Measurements from ENCODE around the gene PPFIA1. TPM values are rescaled to one million over a fixed set of nuclear protein-coding genes. Genes with fewer than 3 reads are reported as not detected.

The PPFIA1 gene
- total and polyA plus RNA-seq, 3 donors from 2014 or later = 110 to 144 (median 125) TPM

DNA sequence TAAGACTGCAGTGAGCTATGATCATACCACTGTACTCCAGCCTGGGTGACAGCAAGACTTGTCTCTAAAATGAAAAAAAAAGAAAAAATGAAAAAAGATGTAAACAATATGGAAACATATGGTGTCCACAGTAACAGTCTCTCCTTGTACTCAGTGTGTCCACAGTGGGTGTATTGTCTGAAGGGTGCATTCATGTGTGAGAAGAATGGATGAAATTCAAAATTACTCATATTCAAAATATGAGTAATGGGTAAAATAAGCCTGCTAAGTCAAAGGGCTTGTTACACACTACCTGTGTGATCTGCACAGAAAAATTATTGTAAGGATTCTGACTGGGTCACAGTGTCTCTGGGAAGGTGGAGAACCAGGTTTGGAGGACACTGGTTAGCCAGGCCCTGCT, 26.9 kb downstream of the PPFIA1 start:
- TF ChIP-seq, protein P1, sequence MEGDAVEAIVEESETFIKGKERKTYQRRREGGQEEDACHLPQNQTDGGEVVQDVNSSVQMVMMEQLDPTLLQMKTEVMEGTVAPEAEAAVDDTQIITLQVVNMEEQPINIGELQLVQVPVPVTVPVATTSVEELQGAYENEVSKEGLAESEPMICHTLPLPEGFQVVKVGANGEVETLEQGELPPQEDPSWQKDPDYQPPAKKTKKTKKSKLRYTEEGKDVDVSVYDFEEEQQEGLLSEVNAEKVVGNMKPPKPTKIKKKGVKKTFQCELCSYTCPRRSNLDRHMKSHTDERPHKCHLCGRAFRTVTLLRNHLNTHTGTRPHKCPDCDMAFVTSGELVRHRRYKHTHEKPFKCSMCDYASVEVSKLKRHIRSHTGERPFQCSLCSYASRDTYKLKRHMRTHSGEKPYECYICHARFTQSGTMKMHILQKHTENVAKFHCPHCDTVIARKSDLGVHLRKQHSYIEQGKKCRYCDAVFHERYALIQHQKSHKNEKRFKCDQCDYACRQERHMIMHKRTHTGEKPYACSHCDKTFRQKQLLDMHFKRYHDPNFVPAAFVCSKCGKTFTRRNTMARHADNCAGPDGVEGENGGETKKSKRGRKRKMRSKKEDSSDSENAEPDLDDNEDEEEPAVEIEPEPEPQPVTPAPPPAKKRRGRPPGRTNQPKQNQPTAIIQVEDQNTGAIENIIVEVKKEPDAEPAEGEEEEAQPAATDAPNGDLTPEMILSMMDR (IDR thresholded peaks at IDR 0.05) = no peak
- no peak for TF ChIP-seq POLR2A (IDR thresholded peaks at IDR 0.05)
- Histone ChIP-seq H3K9me3 (no peaks in the 10 kb centered on the region), H3K27me3 (no peaks in the 10 kb centered on the region), H3K4me3 (no peak overlapping the region), H3K36me3 (ENCODE audit: low read depth, missing control alignments) (no peaks in the 10 kb centered on the region), H3K4me1 (peaks cover 2% of the 10 kb centered on the region), H3K27ac (no peak overlapping the region)
- DNase-seq = no peak
- intact Hi-C loops (cut with DNase I; ENCODE audit: low total_unique reads) = no loop called here

DNA sequence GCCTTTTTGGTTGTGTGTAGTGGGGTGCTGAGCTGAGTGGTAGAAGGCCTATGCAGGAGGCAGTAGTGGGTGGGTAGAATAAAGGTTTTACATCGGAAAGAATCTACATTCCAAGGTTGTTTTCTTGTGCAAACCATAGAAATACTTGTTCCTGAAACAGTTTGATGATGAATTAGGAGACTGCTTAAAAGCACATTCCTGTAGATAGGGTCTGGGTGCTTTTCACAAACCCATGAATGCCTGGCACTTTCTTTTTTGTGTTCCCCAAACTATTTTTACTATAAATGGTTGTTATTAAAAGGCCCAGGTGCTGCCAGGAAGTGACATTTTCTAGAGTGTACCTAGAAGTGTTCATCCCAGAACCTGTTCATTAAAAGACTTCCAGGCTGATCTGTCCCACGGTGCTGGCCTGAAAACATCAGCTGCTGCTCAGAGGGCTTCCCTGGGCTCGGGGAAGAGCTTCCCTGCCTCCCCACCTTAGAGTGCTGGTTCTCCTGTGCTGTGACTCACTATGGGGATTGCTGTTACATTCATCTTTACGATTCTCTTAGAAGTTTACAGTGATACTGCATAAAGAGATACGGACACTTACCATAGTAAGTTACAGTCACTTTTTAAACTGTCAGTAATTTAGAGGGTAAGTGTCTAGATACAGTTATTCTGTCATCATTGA, 27.9 kb downstream of the PPFIA1 start:
- no peak for TF ChIP-seq POLR2A (IDR thresholded peaks at IDR 0.05)
- TF ChIP-seq, protein P1 (IDR thresholded peaks at IDR 0.05) = no peak
- Histone ChIP-seq H3K4me1 (peaks cover 2% of the 10 kb centered on the region), H3K4me3 (no peak overlapping the region), H3K27ac (no peak overlapping the region), H3K27me3 (no peaks in the 10 kb centered on the region), H3K36me3 (ENCODE audit: low read depth, missing control alignments) (no peaks in the 10 kb centered on the region), H3K9me3 (no peaks in the 10 kb centered on the region)
- WGBS, 2 donors = 81 to 87% methylated on average over 5 of the region's 5 CpGs
- DNase-seq = no peak
- intact Hi-C loops (cut with DNase I; ENCODE audit: low total_unique reads) = no loop called here

DNA sequence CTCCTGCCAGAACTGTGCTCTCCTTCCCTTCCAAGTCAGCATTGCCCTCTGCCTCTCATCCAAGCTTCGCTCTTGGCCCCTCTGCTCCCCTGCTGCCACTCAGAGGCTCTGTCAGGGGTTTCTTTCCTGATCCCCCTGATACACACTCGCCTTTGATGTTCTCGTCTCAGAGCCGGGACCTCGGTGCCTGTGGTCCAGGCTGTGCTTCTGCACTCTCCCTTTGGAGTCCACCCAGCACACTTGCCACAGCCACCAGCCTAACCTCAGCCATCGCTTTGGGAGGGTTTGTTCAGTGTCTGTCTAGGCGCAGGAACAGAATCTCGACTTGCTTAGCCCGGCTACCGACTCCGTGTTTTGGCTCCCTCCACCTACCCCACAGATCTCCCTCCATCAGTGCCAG, 29.1 kb downstream of the PPFIA1 start:
- H3K9me3 ChIP-seq = no peaks in the 10 kb centered on the region
- H3K27ac ChIP-seq = no peak overlapping the region
- H3K4me3 ChIP-seq = no peak overlapping the region
- WGBS, 2 donors = 95 to 96% methylated on average over 11 of the region's 11 CpGs
- TF ChIP-seq, protein P1 (IDR thresholded peaks at IDR 0.05) = no peak
- TF ChIP-seq POLR2A (IDR thresholded peaks at IDR 0.05) = no peak
- peaks cover 2% of the 10 kb centered on the region for H3K4me1 ChIP-seq
- DNase-seq = no peak
- intact Hi-C loops (cut with DNase I; ENCODE audit: low total_unique reads) = no loop called here
- H3K36me3 ChIP-seq (ENCODE audit: low read depth, missing control alignments) = no peaks in the 10 kb centered on the region
- H3K27me3 ChIP-seq = no peaks in the 10 kb centered on the region

DNA sequence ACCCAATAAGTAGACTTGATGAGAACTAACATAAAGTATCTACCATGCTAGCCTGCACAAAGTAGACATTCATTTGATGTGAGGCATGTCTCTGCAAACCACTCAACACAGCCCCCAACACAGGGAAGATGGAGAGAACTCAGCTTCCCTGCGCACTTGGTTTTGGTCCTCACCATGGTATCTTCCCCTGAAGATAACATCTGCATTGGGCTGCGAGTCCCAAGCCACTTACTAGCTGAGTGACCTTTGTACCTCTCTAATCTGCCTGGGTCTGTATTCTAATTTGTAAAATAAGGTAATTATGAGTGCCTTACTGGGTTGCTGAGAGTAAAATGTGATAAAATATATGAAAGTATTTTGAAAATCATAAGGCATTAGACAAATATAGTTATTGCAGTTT, 30.7 kb downstream of the PPFIA1 start:
- TF ChIP-seq, protein P1 (IDR thresholded peaks at IDR 0.05) = no peak
- no peak for TF ChIP-seq POLR2A (IDR thresholded peaks at IDR 0.05)
- no peak for DNase-seq
- WGBS, 2 donors = 97 to 100% methylated on average over 2 of the region's 2 CpGs
- Histone ChIP-seq H3K27me3 (no peaks in the 10 kb centered on the region), H3K4me1 (peaks cover 2% of the 10 kb centered on the region), H3K27ac (no peak overlapping the region), H3K9me3 (no peaks in the 10 kb centered on the region), H3K36me3 (ENCODE audit: low read depth, missing control alignments) (no peaks in the 10 kb centered on the region), H3K4me3 (no peak overlapping the region)
- intact Hi-C loops (cut with DNase I; ENCODE audit: low total_unique reads) = no loop called here

Data from testis (tissue), 3 donors.